ENCODE results near the gene CPZ. TPM values are rescaled to one million over a fixed set of nuclear protein-coding genes. Genes with fewer than 3 reads are reported as not detected.

The CPZ gene
- total RNA-seq, 120 experiments from 2014 or later: 0.19 to 18.0 (median 1.2) TPM; not detected in 26

Other genes with a start within 250 kb of the CPZ start
- gene ACOX3, start 152.0 kb upstream of the CPZ start, total RNA-seq: 10 to 100 TPM; 22.8 to 47.3 (median 34.4) TPM
- gene TRMT44, start 152.0 kb upstream of the CPZ start, total RNA-seq: 10 to 100 TPM; 24.4 to 65.0 (median 40.3) TPM
- 1 to 10 TPM in 13 of 120 experiments, under 1 TPM in 70, not detected in 37; 0.16 to 1.8 (median 0.56) TPM for gene GPR78, start 12.4 kb upstream of the CPZ start, total RNA-seq

All from dorsolateral prefrontal cortex (tissue), 118 donors.